NCI-H345 treated with DMSO at 0.1 percent for 48 hours (cell line): ENCODE data around the gene CCDC142.
A peak's percentile ranks its signal among the peaks of the same experiment; 100 is the strongest.

Source experiments
- DNase-seq: peaks from one replicate; lab custom pipeline; 2025; ENCODE audit not compliant: unreplicated experiment; lab: John Stamatoyannopoulos, UW

Gene CCDC142, protein sequence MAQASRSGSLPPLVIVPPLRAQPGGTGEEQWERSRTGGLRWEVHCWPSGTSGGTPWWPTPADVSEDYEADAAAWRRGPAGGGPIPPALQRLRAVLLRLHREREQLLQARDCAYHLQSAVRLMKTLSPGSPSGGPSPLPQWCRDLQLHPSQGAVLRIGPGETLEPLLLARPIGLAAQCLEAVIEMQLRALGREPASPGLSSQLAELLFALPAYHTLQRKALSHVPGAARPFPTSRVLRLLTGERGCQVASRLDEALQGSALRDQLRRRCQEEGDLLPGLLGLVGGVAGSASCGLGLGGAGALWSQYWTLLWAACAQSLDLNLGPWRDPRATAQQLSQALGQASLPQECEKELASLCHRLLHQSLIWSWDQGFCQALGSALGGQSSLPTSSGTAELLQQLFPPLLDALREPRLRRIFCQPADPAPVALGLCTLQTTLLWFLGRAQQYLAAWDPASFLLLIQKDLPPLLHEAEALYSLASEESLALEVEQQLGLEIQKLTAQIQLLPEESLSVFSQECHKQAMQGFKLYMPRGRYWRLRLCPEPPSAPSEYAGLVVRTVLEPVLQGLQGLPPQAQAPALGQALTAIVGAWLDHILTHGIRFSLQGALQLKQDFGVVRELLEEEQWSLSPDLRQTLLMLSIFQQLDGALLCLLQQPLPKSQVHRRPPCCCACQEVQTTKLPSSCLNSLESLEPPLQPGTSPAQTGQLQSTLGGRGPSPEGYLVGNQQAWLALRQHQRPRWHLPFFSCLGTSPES

DNA sequence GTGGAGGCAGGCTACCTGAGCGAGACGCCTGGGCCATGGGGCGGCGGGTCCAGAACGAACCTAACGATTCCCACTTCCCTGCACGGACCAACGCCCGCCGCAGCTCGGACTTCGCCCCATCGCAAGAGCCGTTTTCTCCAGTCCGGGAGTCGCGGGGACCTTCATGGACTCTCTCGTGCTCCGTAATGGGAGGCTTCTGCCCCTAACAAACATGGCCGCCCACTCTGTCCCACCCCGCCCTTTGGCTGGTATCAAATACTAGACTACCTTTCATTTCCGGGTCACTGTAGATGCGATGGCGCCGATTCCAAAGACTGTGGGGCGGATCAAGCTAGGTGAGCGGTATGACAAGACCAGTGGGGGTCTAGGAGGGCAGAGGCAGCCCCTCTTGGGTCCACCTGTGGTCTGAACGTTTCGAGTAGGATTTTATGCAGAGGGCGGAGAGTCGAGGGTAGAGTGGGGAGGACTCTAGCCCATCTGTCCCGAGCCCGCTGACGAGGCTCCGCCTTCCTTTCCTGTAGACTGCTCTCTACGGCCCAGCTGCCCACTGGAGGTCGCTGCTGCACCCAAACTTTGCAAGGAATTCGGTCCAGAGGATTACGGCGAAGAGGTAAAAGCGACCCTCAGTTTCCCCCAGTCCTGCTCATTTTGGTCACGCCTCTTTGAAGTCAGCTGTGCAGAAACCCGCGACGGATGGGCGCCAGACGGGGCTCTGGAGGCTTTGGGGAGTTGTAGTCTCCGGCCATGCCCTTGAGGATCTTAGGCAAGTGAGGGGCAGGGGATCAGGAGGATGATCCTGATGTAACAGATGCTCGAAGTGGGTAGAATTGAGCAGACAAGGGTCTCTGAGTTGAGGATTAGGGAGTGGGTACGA, at the start of gene CCDC142, which contains the start of gene TTC31:
CCDC142 (minus strand) TSS at position 198 of the 874 bp plus-strand sequence; CDS start at position 37, 161 bp downstream.
TTC31 (plus strand) TSS at position 281 of the 874 bp plus-strand sequence; CDS start at position 296, 15 bp downstream.
- DNase-seq: peak; percentile 95

GRCh38 chr2:74532222-74532621, 49.4 kb upstream of the CCDC142 start:
- no peak for DNase-seq

DNA sequence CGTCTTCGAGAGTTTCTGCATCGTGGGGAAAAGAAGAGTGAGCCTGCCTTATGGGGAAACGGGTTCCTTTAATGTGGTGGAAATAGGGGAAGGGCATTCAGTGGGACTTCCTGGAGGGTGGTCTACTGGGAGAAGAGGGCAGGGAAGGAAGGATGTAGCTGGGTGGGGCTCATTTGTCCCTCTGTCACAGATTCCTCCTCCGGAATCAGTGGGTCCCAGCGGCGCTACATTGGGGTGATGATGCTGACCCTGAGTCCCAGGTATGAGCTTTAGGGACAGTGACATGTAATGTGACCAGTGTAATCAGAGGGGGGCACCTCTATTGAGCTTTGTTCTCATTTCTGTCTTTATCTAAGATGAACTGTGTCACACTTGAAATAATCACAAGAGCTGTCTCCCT, 48.9 kb upstream of the CCDC142 start:
- no peak for DNase-seq

- DNase-seq: no peak
Measured at GRCh38 chr2:74530239-74531187, 47.7 kb upstream of the CCDC142 start.

DNA sequence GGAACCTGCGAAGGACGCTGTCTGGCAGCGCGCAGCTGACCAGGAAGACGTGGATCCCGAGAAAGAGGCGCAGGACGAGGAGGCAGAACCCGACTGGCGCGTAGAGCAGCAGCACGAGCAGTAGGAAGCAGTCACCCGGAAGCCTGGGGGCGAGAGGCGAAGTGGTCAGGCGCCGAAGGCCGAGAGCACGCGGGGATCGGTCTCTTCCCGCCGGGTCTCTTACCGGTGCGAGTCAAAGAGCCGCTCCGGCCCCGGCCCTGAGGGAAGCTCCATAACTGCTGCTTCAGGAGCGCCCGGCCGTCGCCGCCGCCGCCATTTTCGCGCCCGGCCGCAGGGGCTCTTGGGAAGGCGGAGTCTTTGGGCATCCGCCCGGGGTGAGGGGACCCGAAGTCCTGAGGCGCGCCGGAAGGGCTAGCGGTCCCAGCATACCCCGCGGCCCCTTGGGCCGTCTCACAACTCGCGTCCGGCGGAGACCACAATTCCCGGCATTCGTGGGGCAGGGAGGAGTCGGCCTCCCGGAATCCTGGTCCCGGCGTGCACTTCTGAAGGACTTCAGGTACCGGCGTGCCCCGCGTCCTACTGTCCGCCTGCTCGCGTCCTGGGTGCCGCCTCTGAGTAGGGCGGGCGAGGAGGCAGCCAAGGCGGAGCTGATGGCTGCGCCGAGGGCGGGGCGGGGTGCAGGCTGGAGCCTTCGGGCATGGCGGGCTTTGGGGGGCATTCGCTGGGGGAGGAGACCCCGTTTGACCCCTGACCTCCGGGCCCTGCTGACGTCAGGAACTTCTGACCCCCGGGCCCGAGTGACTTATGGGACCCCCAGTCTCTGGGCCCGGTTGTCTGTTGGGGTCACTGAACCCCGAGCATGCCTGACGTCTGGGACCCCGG, 46.8 kb upstream of the CCDC142 start, which contains the start of the genes AUP1 and HTRA2:
AUP1 (minus strand) TSS at position 350 of the 882 bp plus-strand sequence; CDS start at position 273, 77 bp downstream.
HTRA2 (plus strand) TSS at position 577 of the 882 bp plus-strand sequence; CDS start at position 651, 74 bp downstream.
- DNase-seq: peak; percentile 96

- DNase-seq: no peak
Measured at GRCh38 chr2:74528600-74529356, 46.0 kb upstream of the CCDC142 start.

- no peak for DNase-seq
Measured at GRCh38 chr2:74527741-74528140, 44.9 kb upstream of the CCDC142 start.

GRCh38 chr2:74526649-74527230, 43.9 kb upstream of the CCDC142 start:
- no peak for DNase-seq

GRCh38 chr2:74525717-74526648, 43.2 kb upstream of the CCDC142 start, which contains the start of gene DQX1:
DQX1 (minus strand) TSS chr2:74526231; CDS start chr2:74525729, 502 bp downstream.
- DNase-seq: no peak

DNA sequence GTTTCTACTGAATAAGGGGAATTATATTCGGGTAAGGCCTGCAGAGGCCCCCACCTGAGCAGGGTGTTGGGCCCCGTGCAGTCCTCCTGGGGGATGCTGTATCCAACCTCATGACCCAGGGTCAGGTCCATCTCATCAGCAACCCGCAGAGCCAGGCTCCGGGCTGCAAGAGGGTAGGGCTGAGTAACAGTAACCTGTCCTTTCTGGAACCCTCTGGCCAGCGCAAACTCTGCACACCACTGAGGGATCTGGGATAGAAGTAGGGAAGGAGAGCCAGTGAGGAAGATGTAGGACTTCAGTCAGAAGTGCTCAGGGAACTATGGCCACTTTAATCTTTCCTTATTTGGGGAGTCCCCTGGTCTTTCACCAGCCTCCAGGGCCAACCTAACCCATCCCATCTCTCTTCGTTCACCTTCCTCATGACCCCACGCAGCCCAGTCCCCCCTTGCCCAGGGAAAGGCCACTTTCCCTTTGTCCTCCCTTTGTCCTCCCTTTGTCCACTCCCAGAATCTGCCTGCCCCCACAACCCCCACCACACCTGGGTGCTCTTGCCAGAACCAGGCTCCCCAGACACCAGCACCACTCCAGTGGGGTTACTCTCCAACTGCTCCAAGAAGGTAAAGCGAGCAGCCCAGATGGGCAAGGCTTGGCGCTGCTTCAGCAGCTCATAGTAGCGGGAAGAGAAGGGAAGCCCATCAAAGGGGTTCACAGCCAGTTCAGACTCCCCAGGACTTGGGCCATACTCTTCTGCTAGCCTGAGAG, 42.3 kb upstream of the CCDC142 start:
- no peak for DNase-seq

- DNase-seq: no peak
Measured at GRCh38 chr2:74524005-74524404, 41.2 kb upstream of the CCDC142 start.

- no peak for DNase-seq
Measured at GRCh38 chr2:74522516-74522915, 39.7 kb upstream of the CCDC142 start.

- DNase-seq: no peak
Measured at GRCh38 chr2:74516650-74517049, 33.9 kb upstream of the CCDC142 start.

GRCh38 chr2:74515981-74516633, 33.3 kb upstream of the CCDC142 start:
- DNase-seq: no peak
